ENCODE measurements around the gene TRMT112.

GRCh38 chr11:64321533-64321932 lies 4.2 kb upstream of the TRMT112 start:
- TF ChIP-seq CTCF (conservative IDR thresholded peaks at IDR 0.05; ENCODE audit: low read depth, low read length) (no peak), CEBPB (IDR thresholded peaks at IDR 0.05; ENCODE audit: low read depth, low read length) (no peak), ELK1 (IDR thresholded peaks at IDR 0.05; ENCODE audit: borderline replicate concordance, low read depth, low read length) (no peak), POLR2A (IDR thresholded peaks at IDR 0.05; ENCODE audit: low read depth, low read length) (no peak), MXI1 (IDR thresholded peaks at IDR 0.05; ENCODE audit: borderline replicate concordance, low read depth, low read length) (no peak), RCOR1 (IDR thresholded peaks at IDR 0.05; ENCODE audit: insufficient replicate concordance, low read length) (no peak), SMC3 (IDR thresholded peaks at IDR 0.05; ENCODE audit: low read depth, low read length) (no peak), FOS (IDR thresholded peaks at IDR 0.05; ENCODE audit: low read depth, low read length) (no peak), USF2 (IDR thresholded peaks at IDR 0.05; ENCODE audit: low read depth, low read length) (no peak), RAD21 (IDR thresholded peaks at IDR 0.05; ENCODE audit: low read length) (no peak), NFE2L2 (IDR thresholded peaks at IDR 0.05; ENCODE audit: low read depth, low read length) (no peak)

Measured in IMR-90 (cell line).